ENCODE measurements around the gene APBA2.

The APBA2 gene

GRCh38 chr15:28917791-28918140 lies 32.0 kb downstream of the APBA2 start:
- DNase-seq = no peak

DNA sequence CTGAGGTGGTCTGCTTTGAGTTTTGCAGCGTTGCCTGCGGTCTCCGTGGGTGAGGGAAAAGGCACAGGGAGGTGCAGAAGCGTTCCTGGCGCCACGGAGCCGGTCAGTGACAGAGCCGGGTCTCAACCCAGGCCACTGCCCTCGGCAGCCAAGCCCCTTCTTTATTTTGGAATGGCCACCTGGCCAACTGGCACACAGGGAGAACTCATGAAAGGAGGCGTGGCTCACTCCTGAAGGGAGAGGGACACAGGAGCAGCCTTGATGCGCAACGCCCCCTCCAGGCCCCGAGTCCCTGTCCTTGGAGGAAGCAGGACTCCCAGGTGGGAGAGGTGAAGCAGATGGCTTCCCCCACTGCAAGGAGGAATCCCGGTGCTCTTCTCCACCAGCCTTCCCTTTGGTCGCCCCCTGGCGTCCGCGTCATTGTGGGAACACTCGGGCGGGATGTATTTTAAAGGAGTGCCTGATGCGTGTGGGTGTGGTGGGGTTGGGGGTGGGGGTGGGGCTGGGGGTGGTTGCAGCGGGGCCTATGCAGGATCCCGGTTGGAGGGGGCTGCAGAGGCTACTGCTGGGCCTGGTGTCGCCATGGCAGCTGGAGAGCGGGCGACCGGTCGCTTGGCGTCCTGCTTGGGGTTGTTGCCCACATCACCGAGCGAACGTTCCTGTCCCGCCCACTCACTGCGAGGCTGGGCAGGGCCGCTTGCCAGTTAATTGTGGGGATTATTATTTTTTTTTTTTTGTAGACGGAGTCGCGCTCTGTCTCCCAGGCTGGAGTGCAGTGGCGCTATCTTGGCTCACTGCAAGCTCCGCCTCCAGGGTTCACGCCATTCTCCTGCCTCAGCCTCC lies 32.6 kb downstream of the APBA2 start:
- no peak for DNase-seq

DNA sequence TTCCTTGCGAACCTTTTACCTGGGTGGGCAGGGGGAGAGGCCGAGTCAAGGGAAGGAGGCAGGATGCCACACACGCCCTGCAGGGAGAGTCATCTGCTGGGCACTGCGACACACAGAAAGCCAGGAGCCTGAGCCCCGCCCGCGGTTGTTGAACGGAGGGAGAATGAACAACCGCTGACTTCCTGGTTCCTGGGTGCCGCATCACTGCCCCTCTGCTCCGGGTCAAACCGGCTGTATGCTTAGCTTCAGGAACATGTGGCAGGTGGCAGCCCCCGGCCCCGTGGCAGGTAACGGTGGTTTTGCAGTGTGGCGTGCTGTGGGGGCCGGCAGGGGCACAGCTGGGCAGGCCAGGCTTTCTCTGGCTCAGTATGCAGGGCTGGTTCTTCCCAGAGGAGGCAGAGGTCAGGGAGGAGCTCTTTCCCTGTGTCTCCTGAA lies 33.4 kb downstream of the APBA2 start:
- DNase-seq = peak; percentile 38 to 47

DNA sequence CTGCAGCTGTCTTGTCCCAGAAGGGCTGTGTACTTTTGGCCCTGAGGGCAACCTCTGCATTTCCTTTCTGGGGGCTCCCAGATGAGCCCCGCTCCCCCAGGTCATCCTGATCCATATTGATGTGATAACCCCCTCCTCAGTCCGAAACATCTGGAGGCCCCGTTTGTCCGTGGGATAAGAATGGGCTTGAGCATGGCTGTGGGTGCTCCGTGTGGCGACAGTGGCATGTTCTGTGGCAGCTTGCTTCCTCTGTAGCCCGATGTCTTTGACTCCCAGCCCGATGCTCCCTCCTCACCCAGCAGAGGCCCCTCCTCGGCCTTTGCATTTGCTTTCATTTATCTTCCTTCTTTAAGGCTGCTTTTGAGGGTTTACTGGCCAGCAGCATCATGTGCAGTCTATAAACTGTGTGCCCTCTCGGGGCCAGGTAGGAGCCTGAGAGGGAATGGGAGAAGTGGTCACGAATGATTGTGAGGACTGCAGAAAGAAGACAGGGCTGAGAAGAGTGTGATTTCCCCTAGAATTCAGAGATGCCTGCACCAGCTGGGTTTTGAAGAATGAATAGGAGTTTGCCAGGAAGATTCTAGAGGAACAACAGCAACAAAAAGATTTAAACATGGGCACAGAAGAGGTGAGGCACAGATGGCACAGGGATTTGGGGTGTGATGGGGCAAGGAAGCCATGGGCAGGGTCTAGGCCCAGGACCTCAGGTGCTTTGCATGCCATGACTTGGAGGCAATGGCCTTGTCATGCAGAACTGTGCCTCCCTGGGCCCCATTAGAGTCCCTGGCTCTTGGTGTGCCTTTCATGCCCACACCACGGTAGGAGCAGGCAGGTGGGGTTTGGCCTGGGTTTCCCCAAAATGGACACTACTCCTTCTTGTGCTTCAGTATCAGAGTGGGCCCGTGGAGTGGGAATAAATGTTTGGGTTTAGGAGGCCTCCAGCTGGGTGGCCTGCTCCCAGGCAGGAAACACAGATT lies 34.2 kb downstream of the APBA2 start:
- no peak for DNase-seq

DNA sequence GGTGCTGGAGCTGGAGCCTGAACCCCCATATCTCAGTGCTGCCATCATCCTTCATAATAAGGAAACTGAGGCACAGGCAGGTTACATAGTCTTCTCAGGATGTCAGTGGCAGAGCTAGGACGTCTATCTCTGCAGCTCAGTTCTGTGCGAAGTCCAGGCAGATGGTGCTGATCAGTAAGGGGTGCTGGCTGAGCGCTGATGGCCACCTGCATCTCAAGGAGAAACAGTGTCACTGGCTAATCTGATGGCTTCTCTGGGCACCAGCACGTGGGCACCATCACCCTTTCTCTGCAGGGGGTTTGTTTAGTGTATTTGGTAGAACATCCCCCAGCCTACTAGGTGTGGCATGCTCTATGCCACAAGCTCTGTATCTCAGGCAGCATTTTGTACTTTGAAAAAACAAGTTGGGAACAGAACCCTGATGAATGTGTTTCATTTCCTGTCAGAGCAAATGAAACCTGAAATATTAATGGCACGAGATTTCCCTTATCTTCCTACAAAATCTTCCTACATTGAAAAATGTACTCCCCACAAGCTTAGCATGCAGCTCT lies 35.1 kb downstream of the APBA2 start:
- DNase-seq = no peak

- no peak for DNase-seq
These were observed 35.6 kb downstream of the APBA2 start for GRCh38 chr15:28921336-28921735.

DNA sequence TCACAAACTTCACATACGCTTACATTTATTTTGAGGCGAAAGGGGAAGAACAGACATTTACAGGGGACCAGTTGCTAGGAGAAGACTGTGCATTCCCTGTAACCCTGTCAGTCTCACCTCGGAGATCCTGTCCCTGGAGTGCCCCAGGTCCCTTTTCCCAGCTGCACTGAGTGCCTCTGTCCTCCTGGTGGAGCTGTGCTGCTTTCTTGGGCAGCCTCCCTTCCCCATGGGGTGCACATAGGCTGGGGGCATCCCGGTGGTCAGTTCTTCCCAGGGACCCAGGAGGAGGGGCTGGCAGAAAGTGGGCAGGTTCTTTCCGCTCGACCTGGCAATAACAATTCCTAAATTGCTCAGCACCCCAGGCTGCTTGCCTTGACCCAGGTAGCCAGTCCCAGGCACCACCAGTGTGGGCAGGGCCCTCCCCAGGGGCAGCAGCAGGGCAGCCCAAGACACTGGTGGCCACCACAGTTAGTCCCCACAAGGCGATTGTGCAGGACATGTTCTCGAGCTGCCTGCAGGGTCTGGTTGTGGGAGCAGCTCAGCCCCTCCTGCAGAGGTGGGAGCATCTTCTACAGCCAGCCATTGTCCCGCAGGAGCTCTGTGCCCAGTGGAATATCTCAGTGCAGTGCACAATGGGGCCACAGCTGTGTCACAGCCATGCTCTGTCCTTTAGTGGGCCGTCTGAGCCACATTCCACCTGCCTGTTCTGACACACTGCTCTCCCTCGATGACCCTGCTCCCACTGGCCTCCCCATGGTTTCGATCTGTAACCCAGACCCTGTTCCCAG lies 36.3 kb downstream of the APBA2 start:
- no peak for DNase-seq

DNA sequence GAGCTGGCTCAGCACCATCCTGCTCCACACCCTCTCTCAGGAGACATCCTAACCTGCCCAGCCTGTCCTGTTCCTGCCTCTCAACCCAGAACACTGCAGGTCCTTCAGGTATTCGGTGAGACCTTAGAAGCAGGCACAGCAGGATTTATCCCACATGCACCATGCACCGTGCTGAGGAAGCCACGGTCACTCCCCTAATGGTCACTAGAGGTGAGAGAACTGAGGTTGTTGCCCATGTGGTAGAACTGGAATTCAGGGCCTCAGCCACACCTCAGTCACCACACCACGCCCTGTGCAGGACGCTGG lies 36.9 kb downstream of the APBA2 start:
- no peak for DNase-seq

GRCh38 chr15:28923726-28924280 lies 38.0 kb downstream of the APBA2 start:
- no peak for DNase-seq

GRCh38 chr15:28927043-28927442 lies 41.3 kb downstream of the APBA2 start:
- no peak for DNase-seq

DNA sequence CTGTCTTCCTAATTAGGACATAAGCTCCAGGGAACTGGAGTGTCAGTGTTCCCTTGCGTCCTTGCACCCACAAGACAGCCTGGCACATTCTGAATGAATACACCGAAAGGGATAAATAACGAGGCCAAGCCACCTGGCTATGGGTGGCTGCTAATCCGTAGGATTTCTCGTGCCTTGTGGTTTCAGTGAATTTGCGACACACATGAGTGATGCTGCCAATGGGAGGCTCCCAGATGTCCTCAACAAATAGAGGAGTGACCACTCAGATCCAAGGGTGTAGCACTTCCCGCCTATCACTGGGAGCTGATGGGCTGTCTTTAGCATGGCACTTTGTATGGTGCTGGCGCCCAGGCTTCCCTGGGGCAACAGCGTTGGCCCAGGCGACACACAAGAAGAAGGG lies 43.4 kb downstream of the APBA2 start:
- DNase-seq = no peak

GRCh38 chr15:28930011-28930410 lies 44.2 kb downstream of the APBA2 start:
- DNase-seq = no peak

GRCh38 chr15:28930476-28931291 lies 44.9 kb downstream of the APBA2 start:
- no peak for DNase-seq

GRCh38 chr15:28931828-28932227 lies 46.1 kb downstream of the APBA2 start:
- no peak for DNase-seq

GRCh38 chr15:28932361-28932760 lies 46.6 kb downstream of the APBA2 start:
- DNase-seq = no peak

DNA sequence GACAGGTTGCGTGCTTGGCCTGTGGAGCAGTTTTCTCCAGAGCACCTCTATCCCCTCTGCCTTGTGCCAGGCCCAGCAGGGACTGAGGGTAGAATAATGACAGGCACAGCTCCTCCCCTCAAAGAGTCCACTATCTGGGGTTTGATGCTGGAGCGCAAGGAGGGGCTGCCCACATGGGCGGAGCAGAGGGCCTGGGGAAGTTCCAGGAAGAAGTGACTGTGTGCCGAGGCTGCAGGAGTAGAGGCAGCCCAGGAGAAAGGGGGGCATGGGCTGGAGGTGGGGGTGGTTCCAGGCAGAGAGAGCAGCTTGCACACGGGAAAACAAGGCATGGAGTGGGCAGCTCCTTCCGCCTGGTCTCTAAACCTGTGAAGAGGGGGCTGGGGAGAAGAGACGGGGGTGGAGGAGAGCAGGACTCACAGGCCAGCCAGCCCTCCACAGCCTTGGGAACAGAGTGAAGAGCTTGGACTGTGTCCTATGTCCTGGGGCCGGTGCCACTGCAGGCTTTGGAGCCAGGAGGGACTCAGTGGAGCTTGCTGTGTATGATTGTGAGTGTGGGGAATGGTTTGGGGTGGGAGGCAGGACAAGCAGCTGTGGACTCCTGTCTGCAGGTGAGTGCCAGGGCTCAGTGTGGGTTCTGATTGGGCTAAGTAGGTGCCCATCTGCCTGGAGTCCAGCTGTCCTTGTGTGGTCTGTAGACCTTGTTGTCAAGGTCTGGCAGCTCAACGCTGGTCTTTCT lies 48.1 kb downstream of the APBA2 start:
- no peak for DNase-seq

DNA sequence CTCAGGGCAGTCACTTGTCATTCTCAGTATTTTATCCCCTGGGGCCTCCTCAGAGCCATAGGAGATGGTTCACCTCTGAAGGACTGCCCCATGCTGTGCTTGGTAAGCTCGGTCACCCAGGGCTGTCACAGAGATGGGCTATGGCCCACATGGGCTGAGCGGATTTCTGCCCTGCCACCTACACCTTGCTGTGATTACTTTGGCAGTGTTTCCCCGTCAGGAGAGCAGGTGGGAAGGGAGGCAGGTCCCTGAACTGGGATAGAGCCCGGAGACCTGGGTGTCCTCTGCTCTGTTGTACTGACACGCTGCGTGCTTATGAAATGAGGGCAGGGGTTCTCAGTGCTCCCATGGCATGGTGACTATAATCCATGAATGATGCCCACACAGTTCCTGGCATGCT lies 48.9 kb downstream of the APBA2 start:
- DNase-seq = no peak

DNA sequence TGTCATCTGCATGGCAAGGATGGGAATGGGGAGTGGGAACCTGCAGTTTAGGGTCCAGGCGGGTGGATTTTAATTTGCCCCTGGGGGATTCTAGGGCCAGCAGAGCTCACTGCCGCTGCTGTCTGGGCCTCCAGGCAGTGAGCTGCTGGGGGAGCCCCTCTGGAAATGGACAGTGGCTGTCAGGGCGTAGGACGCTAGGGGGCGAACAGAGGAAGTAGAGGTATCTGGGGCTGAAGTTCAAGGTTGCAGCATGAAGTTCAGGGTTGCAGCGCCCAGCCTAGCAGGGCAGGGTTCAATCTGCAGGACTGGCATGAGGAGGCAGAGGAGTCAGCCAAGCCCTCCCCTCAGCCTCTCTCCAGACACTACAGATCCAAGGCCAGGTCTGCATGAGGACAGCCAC lies 49.5 kb downstream of the APBA2 start:
- peak; percentile 23 to 33 for DNase-seq

DNA sequence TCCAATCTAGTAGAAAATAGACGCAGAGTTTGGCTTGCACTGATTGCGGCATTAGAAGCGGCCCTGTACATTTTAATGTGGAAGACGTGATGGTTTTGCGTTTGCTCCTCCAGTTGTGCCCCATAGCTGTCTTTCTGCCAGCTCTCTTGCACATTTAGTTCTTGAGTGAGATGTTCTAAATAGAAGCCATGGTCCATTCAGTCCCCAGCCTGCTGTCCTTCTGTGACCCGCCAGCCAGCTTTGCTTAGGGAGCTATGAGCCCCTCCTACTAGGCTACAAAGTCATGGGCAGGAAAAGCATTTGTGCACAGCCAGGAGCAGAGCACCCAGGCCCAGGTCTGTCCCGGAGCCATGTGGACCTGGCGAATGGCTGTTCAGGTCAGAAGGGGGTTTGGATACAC lies 50.3 kb downstream of the APBA2 start:
- no peak for DNase-seq

DNA sequence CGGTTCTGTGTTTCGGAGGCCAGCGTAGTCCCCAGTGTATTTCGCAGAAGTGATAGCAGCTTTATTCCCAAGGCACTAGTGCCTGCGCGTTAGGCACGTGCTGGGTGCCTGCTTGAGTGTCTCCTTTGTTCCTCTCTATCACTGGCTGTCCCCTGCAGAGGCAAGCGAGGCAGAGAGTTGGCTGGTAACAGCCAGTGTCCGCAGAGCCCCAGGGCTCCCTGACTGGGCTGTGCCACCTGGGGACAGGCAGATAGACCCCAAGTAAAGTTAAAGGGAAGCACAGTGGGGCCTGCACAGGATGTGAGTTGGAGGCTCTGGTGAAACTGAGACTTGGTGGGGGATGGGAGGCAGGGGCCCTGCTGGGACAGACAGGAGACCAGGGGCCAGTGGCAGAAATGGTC lies 50.7 kb downstream of the APBA2 start:
- no peak for DNase-seq

- DNase-seq = no peak
These were observed 51.5 kb downstream of the APBA2 start for GRCh38 chr15:28937271-28937670.
